Jurkat, Clone E6-1 (cell line): ENCODE measurements around the gene RNF40.

ENCODE experiments used
- DNase-seq: peaks from one replicate; pipeline ENCODE4 v3.0.0-alpha.2; 2011; ENCODE audit warnings: low read depth, low spot score
- H3K4me3 ChIP-seq: 2 replicates; pipeline ENCODE4 v1.5.1; 2011; ENCODE audit warnings: mild to moderate bottlenecking, low read length, control low read depth, moderate library complexity

Gene RNF40

GRCh38 chr16:30738984-30739951, 22.9 kb upstream of the RNF40 start:
- no peak for DNase-seq
- H3K4me3 ChIP-seq: no peak overlapping the region

GRCh38 chr16:30740364-30741251, 21.5 kb upstream of the RNF40 start:
- H3K4me3 ChIP-seq: no peak overlapping the region
- DNase-seq: no peak

GRCh38 chr16:30741461-30741914, 20.6 kb upstream of the RNF40 start:
- no peak for DNase-seq
- H3K4me3 ChIP-seq: no peak overlapping the region

GRCh38 chr16:30743716-30744115, 18.4 kb upstream of the RNF40 start:
- H3K4me3 ChIP-seq: no peak overlapping the region
- DNase-seq: no peak

- DNase-seq: no peak
- H3K4me3 ChIP-seq: no peak overlapping the region
Observed at GRCh38 chr16:30744183-30744582, 17.9 kb upstream of the RNF40 start.

GRCh38 chr16:30745082-30745481, 17.0 kb upstream of the RNF40 start:
- no peak overlapping the region for H3K4me3 ChIP-seq
- no peak for DNase-seq

GRCh38 chr16:30746638-30747175, 15.4 kb upstream of the RNF40 start:
- H3K4me3 ChIP-seq: no peak overlapping the region
- no peak for DNase-seq

- no peak for DNase-seq
- H3K4me3 ChIP-seq: peak overlapping the region; percentile 74
Observed at GRCh38 chr16:30747331-30747730, 14.8 kb upstream of the RNF40 start.

- DNase-seq: peak; percentile 97
- peak within 1 kb of the TSS; percentile 74 for H3K4me3 ChIP-seq
Observed at GRCh38 chr16:30747799-30748633, 14.1 kb upstream of the RNF40 start, which contains the start of gene PHKG2. Gene PHKG2, plus strand, starts transcription at chr16:30748425. Its CDS starts 396 bp downstream, at chr16:30748821.

- H3K4me3 ChIP-seq: peak overlapping the region; percentile 74
- DNase-seq: no peak
Observed at GRCh38 chr16:30748634-30749445, 13.3 kb upstream of the RNF40 start.

- H3K4me3 ChIP-seq: no peak overlapping the region
Observed at GRCh38 chr16:30750201-30750600, 11.9 kb upstream of the RNF40 start.

GRCh38 chr16:30750876-30751465, 11.2 kb upstream of the RNF40 start:
- H3K4me3 ChIP-seq: no peak overlapping the region
- DNase-seq: no peak

More at GRCh38 chr16:30750201-30750600, 11.9 kb upstream of the RNF40 start:
- DNase-seq: no peak

GRCh38 chr16:30753596-30753995, 8.5 kb upstream of the RNF40 start:
- no peak for DNase-seq
- no peak overlapping the region for H3K4me3 ChIP-seq

- H3K4me3 ChIP-seq: no peak overlapping the region
- no peak for DNase-seq
Observed at GRCh38 chr16:30755955-30756780, 6.0 kb upstream of the RNF40 start.

- no peak overlapping the region for H3K4me3 ChIP-seq
- no peak for DNase-seq
Observed at GRCh38 chr16:30756781-30757100, 5.4 kb upstream of the RNF40 start.

- DNase-seq: no peak
- no peak overlapping the region for H3K4me3 ChIP-seq
Observed at GRCh38 chr16:30757316-30757715, 4.8 kb upstream of the RNF40 start.

- DNase-seq: no peak
Observed at GRCh38 chr16:30758988-30759491, 3.1 kb upstream of the RNF40 start.

More at GRCh38 chr16:30758988-30759491, 3.1 kb upstream of the RNF40 start:
- H3K4me3 ChIP-seq: no peak overlapping the region
